SU-DHL-6 (cell line): ENCODE results near the gene KLF11.

Experiments
- H2AFZ ChIP-seq: fragments of 200-600 bp; sonication (generic); 2 replicates; pipeline ENCODE4 v1.6.1; 2014; ENCODE audit warnings: low read depth, mild to moderate bottlenecking, moderate library complexity, mixed read lengths, antibody characterized with exemption, low read length; ENCODE audit not compliant: severe bottlenecking
- H3F3A ChIP-seq: fragments of 200-600 bp; shearing (Covaris generic); 2 replicates; pipeline ENCODE4 v1.6.0; 2016; ENCODE audit warnings: antibody characterized with exemption, mild to moderate bottlenecking; ENCODE audit not compliant: insufficient read depth
- H3K27ac ChIP-seq: fragments of 200-600 bp; sonication (generic); 2 replicates; pipeline ENCODE4 v1.5.1; 2016; ENCODE audit warnings: low read depth, mild to moderate bottlenecking, low read length, moderate library complexity, mixed read lengths
- H3K27me3 ChIP-seq: fragments of 200-600 bp; sonication (generic), shearing (Covaris generic); 2 replicates; pipeline ENCODE4 v1.6.0; 2014; ENCODE audit warnings: mild to moderate bottlenecking, low read length
- H3K36me3 ChIP-seq: fragments of 200-600 bp; sonication (generic); 2 replicates; pipeline ENCODE4 v1.6.1; 2014; ENCODE audit warnings: mild to moderate bottlenecking, low read length, mixed read lengths
- H3K4me2 ChIP-seq: fragments of 300-600, 200-600 bp; shearing (Covaris generic), sonication (generic); 2 replicates; pipeline ENCODE4 v1.6.0; 2014; ENCODE audit warnings: low read length, low read depth, mild to moderate bottlenecking; ENCODE audit not compliant: poor library complexity, severe bottlenecking
- H3K4me3 ChIP-seq: fragments of 200-600 bp; sonication (generic); 2 replicates; pipeline ENCODE4 v1.5.1; 2014; ENCODE audit warnings: antibody characterized with exemption, low read length, mild to moderate bottlenecking, mixed read lengths; ENCODE audit not compliant: insufficient read depth, poor library complexity, severe bottlenecking
- H3K79me2 ChIP-seq: fragments of 200-600 bp; sonication (generic); 2 replicates; pipeline ENCODE4 v1.6.1; 2014; ENCODE audit warnings: mild to moderate bottlenecking, low read length, moderate library complexity; ENCODE audit not compliant: insufficient read depth
- H3K9ac ChIP-seq: fragments of 200-600 bp; sonication (generic); 2 replicates; pipeline ENCODE4 v1.7.0; 2014; ENCODE audit warnings: mild to moderate bottlenecking, low read length
- H3K9me2 ChIP-seq: fragments of 200-600 bp; sonication (generic); replicated peaks from 2 replicates; pipeline ENCODE4 v1.6.1; 2014; ENCODE audit warnings: low read length; ENCODE audit not compliant: insufficient read depth
- H3K9me3 ChIP-seq: fragments of 200-600 bp; sonication (generic); 2 replicates; pipeline ENCODE4 v1.6.1; 2014; ENCODE audit warnings: low read length, mixed read lengths; ENCODE audit not compliant: insufficient read depth
- H4K20me1 ChIP-seq: fragments of 200-600 bp; sonication (generic); 2 replicates; pipeline ENCODE4 v1.6.1; 2014; ENCODE audit warnings: low read depth, mild to moderate bottlenecking, antibody characterized with exemption, low read length, moderate library complexity, mixed read lengths
- EZH2phosphoT487 ChIP-seq: fragments of 200-600 bp; sonication (generic), shearing (Covaris generic); conservative IDR thresholded peaks from 2 replicates; pipeline ENCODE4 v1.6.1; 2018; ENCODE audit warnings: mild to moderate bottlenecking, antibody characterized with exemption, low read length, moderate library complexity, mixed read lengths
- TF ChIP-seq, protein P1 (sequence below): fragments of 200-600 bp; sonication (generic); IDR thresholded peaks from one replicate; pipeline ENCODE4 v1.5.1; 2017; ENCODE audit warnings: antibody characterized with exemption, mild to moderate bottlenecking, low read length, moderate library complexity; ENCODE audit not compliant: insufficient read depth, poor library complexity, severe bottlenecking

KLF11 gene

DNA sequence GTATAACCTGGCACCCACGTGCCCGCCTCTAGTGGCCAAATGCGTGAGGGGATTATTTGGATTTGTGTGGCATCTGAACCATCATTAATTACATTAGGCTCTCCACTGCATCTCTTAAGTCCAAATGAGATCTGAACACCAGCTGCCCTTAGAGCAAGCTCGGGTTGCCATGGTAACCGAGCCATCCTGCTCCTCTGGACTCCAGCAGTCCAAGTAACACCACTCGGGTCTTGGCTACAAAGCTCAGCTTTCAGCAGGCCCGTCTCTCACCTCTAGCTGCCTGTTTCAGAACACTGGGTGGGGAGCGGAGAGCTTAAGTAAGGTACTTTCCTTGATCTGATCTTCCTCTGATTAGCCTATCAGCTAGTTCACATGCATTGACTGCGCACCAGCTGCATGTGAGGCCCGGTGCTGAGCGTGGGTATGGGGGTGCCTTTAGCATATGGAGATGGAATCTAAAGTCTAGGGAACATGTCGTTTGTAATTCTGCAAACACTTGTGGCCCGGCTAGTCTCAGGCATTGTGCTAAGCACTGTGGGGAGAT lies 51.0 kb downstream of the KLF11 start:
- Histone ChIP-seq H3K9me2 (no peaks in the 10 kb centered on the region), H2AFZ (no peak overlapping the region), H3K4me2 (no peak overlapping the region), H3K9ac (no peak overlapping the region), H3K4me3 (no peak overlapping the region), H3K27ac (no peak overlapping the region), H3F3A (no peaks in the 10 kb centered on the region), H3K9me3 (no peaks in the 10 kb centered on the region), H4K20me1 (no peaks in the 10 kb centered on the region), H3K27me3 (no peaks in the 10 kb centered on the region), H3K36me3 (no peaks in the 10 kb centered on the region), H3K79me2 (no peaks in the 10 kb centered on the region)
- TF ChIP-seq, protein P1, sequence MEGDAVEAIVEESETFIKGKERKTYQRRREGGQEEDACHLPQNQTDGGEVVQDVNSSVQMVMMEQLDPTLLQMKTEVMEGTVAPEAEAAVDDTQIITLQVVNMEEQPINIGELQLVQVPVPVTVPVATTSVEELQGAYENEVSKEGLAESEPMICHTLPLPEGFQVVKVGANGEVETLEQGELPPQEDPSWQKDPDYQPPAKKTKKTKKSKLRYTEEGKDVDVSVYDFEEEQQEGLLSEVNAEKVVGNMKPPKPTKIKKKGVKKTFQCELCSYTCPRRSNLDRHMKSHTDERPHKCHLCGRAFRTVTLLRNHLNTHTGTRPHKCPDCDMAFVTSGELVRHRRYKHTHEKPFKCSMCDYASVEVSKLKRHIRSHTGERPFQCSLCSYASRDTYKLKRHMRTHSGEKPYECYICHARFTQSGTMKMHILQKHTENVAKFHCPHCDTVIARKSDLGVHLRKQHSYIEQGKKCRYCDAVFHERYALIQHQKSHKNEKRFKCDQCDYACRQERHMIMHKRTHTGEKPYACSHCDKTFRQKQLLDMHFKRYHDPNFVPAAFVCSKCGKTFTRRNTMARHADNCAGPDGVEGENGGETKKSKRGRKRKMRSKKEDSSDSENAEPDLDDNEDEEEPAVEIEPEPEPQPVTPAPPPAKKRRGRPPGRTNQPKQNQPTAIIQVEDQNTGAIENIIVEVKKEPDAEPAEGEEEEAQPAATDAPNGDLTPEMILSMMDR, result no peak
- TF ChIP-seq EZH2phosphoT487, result no peak

DNA sequence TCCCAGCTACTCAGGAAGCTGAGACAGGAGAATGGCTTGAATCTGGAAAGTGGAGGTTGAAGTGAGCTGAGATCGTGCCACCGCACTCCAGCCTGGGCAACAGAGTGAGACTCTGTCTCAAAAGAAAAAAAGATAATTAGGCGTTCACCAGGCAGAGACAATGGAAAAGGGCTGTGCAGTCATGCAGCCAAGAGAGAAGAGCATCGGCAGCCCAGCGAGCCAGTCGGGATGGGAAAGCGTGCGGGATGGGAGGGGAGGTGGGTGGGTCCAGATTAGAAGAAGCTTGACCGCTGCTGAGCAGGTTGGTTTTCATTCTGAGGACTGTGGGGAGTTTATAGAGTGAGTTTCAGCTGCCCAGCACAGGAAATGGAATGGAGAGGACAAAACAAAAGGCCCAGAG lies 51.8 kb downstream of the KLF11 start:
- Histone ChIP-seq H3K4me3 (no peak overlapping the region), H3F3A (no peaks in the 10 kb centered on the region), H3K4me2 (no peak overlapping the region), H4K20me1 (no peaks in the 10 kb centered on the region), H3K79me2 (no peaks in the 10 kb centered on the region), H3K9ac (no peak overlapping the region), H3K36me3 (no peaks in the 10 kb centered on the region), H2AFZ (no peak overlapping the region), H3K9me3 (no peaks in the 10 kb centered on the region), H3K9me2 (no peaks in the 10 kb centered on the region), H3K27me3 (no peaks in the 10 kb centered on the region), H3K27ac (no peak overlapping the region)
- TF ChIP-seq EZH2phosphoT487, result no peak
- TF ChIP-seq, protein P1, result no peak

DNA sequence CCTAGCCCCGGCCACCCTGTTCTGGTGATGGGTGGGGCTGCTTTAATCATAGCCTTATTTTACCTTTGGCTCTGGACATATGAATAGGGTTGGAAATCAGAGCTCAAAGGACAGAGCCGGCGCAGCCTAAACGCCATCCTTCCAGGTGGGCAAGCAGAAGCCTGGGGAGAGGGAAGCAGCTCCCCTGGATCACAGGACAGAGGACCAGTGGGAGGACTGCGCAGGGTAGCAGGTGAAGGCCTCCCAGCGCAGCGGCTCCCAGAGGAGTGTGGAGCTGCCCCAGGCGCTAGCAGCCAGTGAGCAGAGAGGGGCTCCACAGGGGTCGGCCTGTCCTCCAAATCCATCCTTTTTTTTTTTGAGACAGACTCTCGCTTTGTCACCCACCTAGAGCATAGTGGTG lies 53.3 kb downstream of the KLF11 start:
- Histone ChIP-seq H3K9me2 (no peaks in the 10 kb centered on the region), H3K27ac (no peak overlapping the region), H3K27me3 (no peaks in the 10 kb centered on the region), H2AFZ (no peak overlapping the region), H3K9ac (no peak overlapping the region), H3K4me3 (no peak overlapping the region), H3K79me2 (no peaks in the 10 kb centered on the region), H3F3A (no peaks in the 10 kb centered on the region), H4K20me1 (no peaks in the 10 kb centered on the region), H3K9me3 (no peaks in the 10 kb centered on the region), H3K36me3 (no peaks in the 10 kb centered on the region), H3K4me2 (no peak overlapping the region)
- TF ChIP-seq EZH2phosphoT487, result no peak
- TF ChIP-seq, protein P1, result no peak
